ENCODE data around the gene SLC27A4.
"Not testable (repeated sequence)": the region's sequence is repeated elsewhere in the genome, so short reads cannot be mapped to it uniquely, and the experiment has no call there.

Gene SLC27A4

DNA sequence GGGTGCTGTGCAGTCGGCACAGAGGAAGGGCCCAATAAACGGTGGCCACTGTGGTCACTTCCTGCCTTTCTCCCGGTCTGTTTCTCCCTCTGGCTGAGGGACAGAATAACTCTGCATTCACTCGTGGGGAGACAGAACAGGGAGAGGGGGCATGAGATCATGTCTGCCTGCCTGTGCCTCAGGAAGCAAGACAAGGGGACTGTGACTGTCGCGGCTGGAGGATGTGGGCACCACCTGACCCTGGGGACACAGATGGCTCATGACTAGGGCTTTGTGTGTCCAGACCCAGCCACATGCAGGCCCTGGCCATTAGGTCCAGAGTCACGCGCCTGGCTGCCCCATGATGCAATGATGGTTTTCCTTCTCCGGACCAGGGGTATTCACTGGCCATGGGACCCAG is 23.9 kb upstream of the SLC27A4 start:
- Mint-ChIP-seq H3K4me3 (no peak overlapping the region), H3K4me1 (ENCODE audit: low read depth) (no peaks in the 10 kb centered on the region), H3K27ac (no peak overlapping the region), H3K9me3 (no peaks in the 10 kb centered on the region), H3K27me3 (ENCODE audit: low read depth) (no peaks in the 10 kb centered on the region), H3K36me3 (ENCODE audit: low read depth) (peaks cover 10% of the 10 kb centered on the region)
- no peak for DNase-seq (ENCODE audit: low spot score)

DNA sequence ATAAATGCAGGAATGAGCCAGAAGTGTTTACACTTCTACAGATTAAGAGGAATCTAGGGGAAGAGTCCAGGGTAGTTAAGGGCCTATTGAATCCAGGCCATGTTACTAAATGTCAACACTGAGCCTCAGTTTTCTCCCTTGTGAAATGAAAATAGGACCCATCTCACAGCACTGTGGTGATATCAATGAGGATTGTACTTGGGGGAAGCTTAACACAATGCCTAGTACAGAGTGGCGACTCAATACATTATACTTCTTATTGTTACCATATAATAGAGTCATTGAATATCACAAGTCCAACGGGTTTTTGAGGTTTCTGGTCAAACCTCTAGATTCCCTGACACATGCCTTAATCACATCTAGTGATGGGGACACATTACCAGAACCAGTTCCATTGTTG is 22.7 kb upstream of the SLC27A4 start:
- no peaks in the 10 kb centered on the region for H3K9me3 Mint-ChIP-seq
- peaks cover 8% of the 10 kb centered on the region for H3K36me3 Mint-ChIP-seq (ENCODE audit: low read depth)
- no peaks in the 10 kb centered on the region for H3K4me1 Mint-ChIP-seq (ENCODE audit: low read depth)
- no peak overlapping the region for H3K27ac Mint-ChIP-seq
- no peak overlapping the region for H3K4me3 Mint-ChIP-seq
- no peaks in the 10 kb centered on the region for H3K27me3 Mint-ChIP-seq (ENCODE audit: low read depth)
- no peak for DNase-seq (ENCODE audit: low spot score)

DNA sequence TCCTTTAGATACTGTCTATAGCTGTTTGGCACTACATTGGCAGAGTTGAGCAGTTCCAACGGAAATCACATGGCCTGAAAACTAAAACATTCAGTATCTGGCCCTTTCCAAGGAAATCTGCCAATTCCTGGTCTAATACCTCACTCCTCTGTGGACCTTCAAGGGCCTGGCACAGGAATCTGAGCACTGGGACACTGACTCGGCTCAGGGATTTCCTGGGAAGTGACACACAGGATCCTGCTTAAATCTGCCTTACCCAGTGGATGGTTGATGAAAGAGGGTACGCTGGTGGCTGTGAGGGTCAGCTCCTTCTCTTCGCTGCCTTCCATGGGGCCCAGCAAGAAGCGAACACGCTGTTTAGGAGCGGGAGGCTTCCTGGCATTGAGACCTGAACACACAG is 19.0 kb upstream of the SLC27A4 start:
- Mint-ChIP-seq H3K4me3 (peak overlapping the region; percentile 90), H3K27me3 (ENCODE audit: low read depth) (no peaks in the 10 kb centered on the region), H3K4me1 (ENCODE audit: low read depth) (peaks cover 8% of the 10 kb centered on the region), H3K36me3 (ENCODE audit: low read depth) (peaks cover 5% of the 10 kb centered on the region), H3K9me3 (no peaks in the 10 kb centered on the region), H3K27ac (no peak overlapping the region)
- no peak for DNase-seq (ENCODE audit: low spot score)

DNA sequence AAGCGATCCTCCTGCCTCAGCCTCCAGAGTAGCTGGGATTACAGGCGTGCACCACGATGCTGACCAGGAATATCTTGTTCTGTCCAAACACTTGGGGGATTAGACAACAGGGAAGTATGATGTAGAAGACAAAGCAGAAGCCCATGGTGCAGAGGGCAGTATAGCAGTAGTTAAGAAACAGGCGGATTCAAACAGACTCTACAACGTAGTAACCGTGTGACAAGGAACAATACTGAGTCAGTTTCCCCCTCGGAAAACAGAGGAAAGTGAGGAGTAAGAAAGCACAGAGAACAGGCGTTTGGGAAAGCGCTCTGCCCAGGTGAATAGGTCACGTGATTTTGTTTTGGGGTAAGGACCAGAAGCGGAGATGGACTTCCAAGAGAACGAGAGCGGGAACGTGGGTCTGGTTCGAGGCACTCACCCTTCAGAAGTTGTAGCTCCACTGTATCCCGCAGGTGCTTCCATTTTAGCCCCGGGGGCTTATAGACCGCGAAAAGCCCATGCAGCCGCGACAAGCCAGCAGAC is 18.4 kb upstream of the SLC27A4 start:
- H3K9me3 Mint-ChIP-seq = no peaks in the 10 kb centered on the region
- peak overlapping the region; percentile 96 for H3K27ac Mint-ChIP-seq
- H3K4me3 Mint-ChIP-seq = peak overlapping the region; percentile 90
- H3K27me3 Mint-ChIP-seq (ENCODE audit: low read depth) = no peaks in the 10 kb centered on the region
- no peak for DNase-seq (ENCODE audit: low spot score)
- peaks cover 3% of the 10 kb centered on the region for H3K36me3 Mint-ChIP-seq (ENCODE audit: low read depth)
- peaks cover 8% of the 10 kb centered on the region for H3K4me1 Mint-ChIP-seq (ENCODE audit: low read depth)

DNA sequence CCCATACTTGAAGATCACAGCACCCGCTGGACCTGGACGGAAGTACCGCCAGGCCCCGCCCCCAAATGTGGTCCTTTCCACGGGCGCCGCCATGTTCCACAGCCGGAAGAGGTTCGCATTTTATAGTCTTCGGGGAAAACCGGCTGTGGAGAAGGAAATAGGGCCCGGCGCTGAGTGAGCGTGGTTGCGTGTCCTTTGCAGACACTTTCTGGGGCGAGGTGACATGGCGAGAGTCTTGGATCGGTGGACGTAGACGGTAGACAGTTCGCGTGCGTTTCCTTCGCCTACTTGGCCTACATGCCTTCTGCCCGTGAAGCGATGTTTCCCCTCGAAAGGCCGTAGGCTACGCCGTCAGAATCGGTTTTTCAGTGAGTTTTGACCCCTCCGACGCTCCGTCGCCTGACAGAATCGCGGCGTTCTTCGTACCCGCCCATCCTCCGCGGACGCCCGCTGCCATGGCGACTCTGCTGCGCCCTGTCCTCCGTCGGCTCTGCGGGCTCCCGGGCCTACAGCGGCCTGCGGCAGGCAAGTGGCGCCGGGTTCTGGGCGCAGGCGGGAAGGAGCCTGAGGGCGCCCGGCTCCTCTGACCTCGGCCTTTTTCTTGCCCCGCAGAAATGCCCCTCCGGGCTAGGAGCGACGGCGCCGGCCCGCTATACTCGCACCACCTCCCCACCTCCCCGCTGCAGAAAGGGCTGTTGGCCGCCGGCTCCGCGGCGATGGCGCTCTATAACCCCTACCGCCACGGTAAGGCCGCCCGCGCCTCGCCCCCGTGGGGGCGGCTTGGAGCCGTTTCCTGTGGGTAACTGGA is 17.7 kb upstream of the SLC27A4 start, which contains the start of the genes COQ4 and TRUB2:
Gene COQ4 (plus strand): TSS at position 436 of the 808 bp plus-strand sequence. CDS start 20 bp downstream, at position 456.
Gene TRUB2 (minus strand): TSS at position 44 of the 808 bp plus-strand sequence. CDS start 39 bp downstream, at position 5.
- H3K4me3 Mint-ChIP-seq = peak within 1 kb of the TSS; percentile 90
- H3K4me1 Mint-ChIP-seq (ENCODE audit: low read depth) = peaks cover 8% of the 10 kb centered on the region
- peak within 1 kb of the TSS; percentile 96 for H3K27ac Mint-ChIP-seq
- peak; percentile 93 for DNase-seq (ENCODE audit: low spot score)
- H3K9me3 Mint-ChIP-seq = no peaks in the 10 kb centered on the region
- no peaks in the 10 kb centered on the region for H3K27me3 Mint-ChIP-seq (ENCODE audit: low read depth)
- peaks cover 3% of the 10 kb centered on the region for H3K36me3 Mint-ChIP-seq (ENCODE audit: low read depth)

DNA sequence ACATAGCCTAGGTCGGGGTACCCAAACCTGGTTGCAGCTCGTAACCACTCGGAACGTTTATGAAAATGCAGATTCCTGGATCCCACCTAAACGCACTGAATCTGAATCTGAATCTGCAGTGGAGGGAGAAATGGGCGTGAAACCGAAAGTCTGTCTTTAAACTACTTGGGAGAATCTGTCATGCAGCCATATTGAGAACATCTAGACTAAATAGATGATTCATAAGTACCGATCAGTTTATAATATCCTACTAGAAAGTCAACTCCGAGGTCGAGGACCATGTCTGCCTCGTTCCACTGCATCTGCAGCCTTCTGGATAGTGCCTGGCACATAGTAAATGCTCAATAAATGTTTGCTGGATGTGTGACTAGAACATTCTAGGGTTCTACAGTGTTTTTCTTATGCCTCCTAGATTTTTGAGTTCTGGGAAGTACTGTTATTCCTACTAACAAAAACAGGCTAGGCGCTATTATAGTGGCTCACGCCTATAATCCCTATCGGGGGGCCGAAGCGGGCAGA is 17.1 kb upstream of the SLC27A4 start:
- Mint-ChIP-seq H3K4me3 (peak overlapping the region; percentile 90), H3K9me3 (no peaks in the 10 kb centered on the region)

DNA sequence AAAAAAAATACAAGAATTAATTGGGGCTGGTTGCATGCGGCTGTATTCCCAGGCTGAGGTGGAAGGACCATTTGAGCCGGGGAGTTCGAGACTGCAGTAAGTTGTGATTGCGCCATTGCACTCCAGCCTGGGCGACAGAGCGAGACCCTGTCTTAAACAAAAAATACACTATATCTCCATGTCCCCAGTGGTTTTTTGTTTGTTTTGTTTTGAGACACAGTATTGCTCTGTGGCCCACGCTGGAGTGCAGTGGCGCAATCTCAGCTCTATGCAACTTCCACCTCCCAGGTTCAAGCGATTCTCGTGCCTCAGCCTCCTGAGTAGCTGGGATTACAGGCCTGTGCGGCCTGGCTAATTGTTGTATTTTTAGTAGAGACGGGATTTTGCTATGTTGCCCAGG is 16.5 kb upstream of the SLC27A4 start:
- no peak for DNase-seq (ENCODE audit: low spot score)
- Mint-ChIP-seq H3K27me3 (ENCODE audit: low read depth) (no peaks in the 10 kb centered on the region), H3K4me1 (ENCODE audit: low read depth) (peaks cover 8% of the 10 kb centered on the region), H3K4me3 (peak overlapping the region; percentile 90), H3K36me3 (ENCODE audit: low read depth) (peaks cover 8% of the 10 kb centered on the region), H3K27ac (peak overlapping the region; percentile 96), H3K9me3 (no peaks in the 10 kb centered on the region)

More for the DNA sequence above, 17.1 kb upstream of the SLC27A4 start:
- no peaks in the 10 kb centered on the region for H3K27me3 Mint-ChIP-seq (ENCODE audit: low read depth)
- peak overlapping the region; percentile 96 for H3K27ac Mint-ChIP-seq
- H3K36me3 Mint-ChIP-seq (ENCODE audit: low read depth) = peaks cover 6% of the 10 kb centered on the region
- peaks cover 8% of the 10 kb centered on the region for H3K4me1 Mint-ChIP-seq (ENCODE audit: low read depth)
- no peak for DNase-seq (ENCODE audit: low spot score)

DNA sequence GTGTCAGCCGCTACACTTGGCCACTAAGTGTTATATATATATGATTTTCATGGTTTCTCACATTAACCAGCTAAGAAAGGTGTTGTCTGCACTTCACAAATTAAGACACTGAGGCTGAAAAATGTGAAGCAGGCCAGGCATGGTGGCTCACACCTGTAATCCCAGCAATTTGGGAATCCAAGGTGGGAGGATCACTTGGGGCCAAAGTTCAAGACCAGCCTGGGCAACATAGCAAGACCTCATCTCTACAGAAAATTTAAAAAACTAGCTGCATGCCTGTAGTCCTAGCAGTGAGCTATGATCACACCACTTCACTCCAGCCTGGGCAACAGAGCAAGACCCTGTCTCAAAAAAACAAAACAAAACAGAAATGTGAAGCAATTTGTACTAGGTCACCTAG is 15.9 kb upstream of the SLC27A4 start:
- H3K36me3 Mint-ChIP-seq (ENCODE audit: low read depth) = peaks cover 8% of the 10 kb centered on the region
- peaks cover 8% of the 10 kb centered on the region for H3K4me1 Mint-ChIP-seq (ENCODE audit: low read depth)
- H3K27ac Mint-ChIP-seq = no peak overlapping the region
- H3K9me3 Mint-ChIP-seq = no peaks in the 10 kb centered on the region
- H3K27me3 Mint-ChIP-seq (ENCODE audit: low read depth) = no peaks in the 10 kb centered on the region
- peak overlapping the region; percentile 90 for H3K4me3 Mint-ChIP-seq
- DNase-seq (ENCODE audit: low spot score) = no peak

DNA sequence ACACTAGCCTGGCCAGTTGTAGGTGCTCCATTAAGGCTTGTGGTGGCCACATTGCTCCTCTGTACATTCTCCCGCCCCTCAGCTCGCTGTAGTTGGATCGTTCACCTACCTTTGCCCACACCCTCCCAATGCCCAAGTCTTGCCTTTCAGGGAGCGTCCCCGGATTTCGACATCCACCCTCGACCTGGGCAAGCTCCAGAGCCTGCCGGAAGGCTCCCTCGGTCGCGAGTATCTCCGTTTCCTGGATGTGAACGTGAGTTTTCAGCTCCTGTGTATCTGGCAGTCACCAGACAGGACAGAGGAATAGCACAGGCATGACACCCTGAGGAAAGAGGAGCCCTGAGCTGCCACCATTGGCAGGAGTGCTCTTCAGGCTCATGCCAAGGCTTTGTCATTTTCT is 14.7 kb upstream of the SLC27A4 start:
- H3K4me3 Mint-ChIP-seq = no peak overlapping the region
- peaks cover 8% of the 10 kb centered on the region for H3K36me3 Mint-ChIP-seq (ENCODE audit: low read depth)
- H3K27ac Mint-ChIP-seq = no peak overlapping the region
- DNase-seq (ENCODE audit: low spot score) = no peak
- H3K4me1 Mint-ChIP-seq (ENCODE audit: low read depth) = peaks cover 8% of the 10 kb centered on the region
- H3K9me3 Mint-ChIP-seq = no peaks in the 10 kb centered on the region
- H3K27me3 Mint-ChIP-seq (ENCODE audit: low read depth) = no peaks in the 10 kb centered on the region

DNA sequence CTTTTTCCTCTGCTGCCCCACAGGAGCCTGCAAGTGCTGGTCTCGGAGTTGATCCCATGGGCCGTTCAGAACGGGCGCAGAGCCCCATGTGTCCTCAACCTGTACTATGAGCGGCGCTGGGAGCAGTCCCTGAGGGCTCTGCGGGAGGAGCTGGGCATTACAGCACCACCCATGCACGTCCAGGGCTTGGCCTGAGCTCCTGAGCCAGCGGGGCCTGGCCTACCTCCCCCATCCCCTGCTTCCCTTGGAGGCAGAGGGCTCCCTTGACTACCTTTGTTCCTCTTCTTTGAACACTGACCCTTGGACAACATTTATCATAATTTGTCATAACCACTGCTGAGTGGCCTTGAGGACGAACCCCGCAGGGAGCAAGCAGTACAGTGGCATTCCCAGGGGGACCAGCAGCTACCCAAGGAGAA is 6.9 kb upstream of the SLC27A4 start:
- no peaks in the 10 kb centered on the region for H3K27me3 Mint-ChIP-seq (ENCODE audit: low read depth)
- no peak overlapping the region for H3K4me3 Mint-ChIP-seq
- no peak for DNase-seq (ENCODE audit: low spot score)
- peaks cover 2% of the 10 kb centered on the region for H3K36me3 Mint-ChIP-seq (ENCODE audit: low read depth)
- no peaks in the 10 kb centered on the region for H3K4me1 Mint-ChIP-seq (ENCODE audit: low read depth)
- H3K9me3 Mint-ChIP-seq = no peaks in the 10 kb centered on the region
- H3K27ac Mint-ChIP-seq = no peak overlapping the region

DNA sequence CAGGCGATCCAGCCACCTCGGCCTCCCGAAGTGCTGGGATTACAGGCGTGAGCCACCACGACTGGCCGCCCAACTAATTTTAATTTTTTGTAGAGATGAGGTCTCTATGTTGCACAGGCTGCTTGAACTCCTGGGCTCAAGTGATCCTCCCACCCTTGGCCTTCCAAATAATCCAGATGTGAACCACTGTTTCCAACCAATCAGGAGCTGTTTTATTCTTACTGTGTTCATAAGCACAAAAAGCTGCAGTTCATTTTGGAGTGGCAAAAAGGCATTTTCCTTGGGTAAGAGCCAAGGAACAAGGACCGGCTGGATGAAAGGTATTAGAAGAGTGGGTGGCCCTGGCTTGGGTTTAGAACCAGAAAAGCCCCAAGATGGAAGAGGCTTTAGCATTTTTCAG is 5.2 kb upstream of the SLC27A4 start:
- Mint-ChIP-seq H3K27me3 (ENCODE audit: low read depth) (no peaks in the 10 kb centered on the region), H3K27ac (no peak overlapping the region)
- DNase-seq (ENCODE audit: low spot score) = no peak

DNA sequence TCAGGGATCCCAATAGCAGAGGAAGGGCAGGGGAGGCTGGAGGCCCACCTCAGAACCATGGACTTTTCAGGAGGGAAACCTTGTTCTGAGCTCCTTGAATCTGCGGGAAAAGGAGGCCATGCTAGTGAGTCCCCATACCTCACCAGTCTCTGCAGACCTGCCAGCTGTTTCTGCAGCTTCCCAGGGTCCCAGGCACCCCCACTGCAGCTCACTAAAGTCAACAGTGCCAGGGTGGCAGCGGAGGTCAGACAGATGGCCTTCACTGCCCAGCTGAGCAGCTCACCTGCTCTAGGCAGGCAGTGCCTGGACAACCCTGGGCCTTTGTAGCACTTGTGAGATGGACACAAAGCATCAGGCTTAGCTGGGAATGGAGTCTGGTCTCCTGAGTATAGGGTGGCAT is 4.4 kb upstream of the SLC27A4 start:
- no peak for DNase-seq (ENCODE audit: low spot score)
- peaks cover 4% of the 10 kb centered on the region for H3K4me1 Mint-ChIP-seq (ENCODE audit: low read depth)
- H3K36me3 Mint-ChIP-seq (ENCODE audit: low read depth) = no peaks in the 10 kb centered on the region
- H3K27me3 Mint-ChIP-seq (ENCODE audit: low read depth) = no peaks in the 10 kb centered on the region
- no peak overlapping the region for H3K4me3 Mint-ChIP-seq
- no peaks in the 10 kb centered on the region for H3K9me3 Mint-ChIP-seq
- H3K27ac Mint-ChIP-seq = no peak overlapping the region

More for the DNA sequence above, 5.2 kb upstream of the SLC27A4 start:
- no peaks in the 10 kb centered on the region for H3K36me3 Mint-ChIP-seq (ENCODE audit: low read depth)
- H3K9me3 Mint-ChIP-seq = no peaks in the 10 kb centered on the region
- no peak overlapping the region for H3K4me3 Mint-ChIP-seq
- peaks cover 4% of the 10 kb centered on the region for H3K4me1 Mint-ChIP-seq (ENCODE audit: low read depth)

DNA sequence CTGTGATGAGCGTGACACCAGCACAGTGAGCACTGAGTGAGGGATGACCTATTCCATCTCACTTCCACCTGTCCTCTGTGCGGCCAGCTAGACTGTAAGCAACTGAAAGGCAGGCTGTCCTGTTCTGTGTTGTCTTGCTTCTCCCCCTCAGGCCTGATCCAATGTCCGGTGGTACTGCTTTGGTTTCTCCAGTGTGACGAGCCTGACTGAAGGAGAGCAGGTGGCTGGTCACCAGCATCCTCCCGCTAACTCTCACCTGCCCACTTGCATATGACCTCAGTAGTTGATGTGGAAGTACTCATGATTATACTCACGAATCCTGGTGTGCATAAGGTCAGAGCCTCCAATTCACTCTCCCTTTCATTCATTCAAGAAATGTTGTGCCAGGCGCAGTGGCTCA is 2.4 kb upstream of the SLC27A4 start:
- H3K36me3 Mint-ChIP-seq (ENCODE audit: low read depth) = no peaks in the 10 kb centered on the region
- no peak overlapping the region for H3K27ac Mint-ChIP-seq
- no peak for DNase-seq (ENCODE audit: low spot score)
- no peaks in the 10 kb centered on the region for H3K9me3 Mint-ChIP-seq
- H3K4me1 Mint-ChIP-seq (ENCODE audit: low read depth) = peaks cover 8% of the 10 kb centered on the region
- no peak overlapping the region for H3K4me3 Mint-ChIP-seq
- no peaks in the 10 kb centered on the region for H3K27me3 Mint-ChIP-seq (ENCODE audit: low read depth)

DNA sequence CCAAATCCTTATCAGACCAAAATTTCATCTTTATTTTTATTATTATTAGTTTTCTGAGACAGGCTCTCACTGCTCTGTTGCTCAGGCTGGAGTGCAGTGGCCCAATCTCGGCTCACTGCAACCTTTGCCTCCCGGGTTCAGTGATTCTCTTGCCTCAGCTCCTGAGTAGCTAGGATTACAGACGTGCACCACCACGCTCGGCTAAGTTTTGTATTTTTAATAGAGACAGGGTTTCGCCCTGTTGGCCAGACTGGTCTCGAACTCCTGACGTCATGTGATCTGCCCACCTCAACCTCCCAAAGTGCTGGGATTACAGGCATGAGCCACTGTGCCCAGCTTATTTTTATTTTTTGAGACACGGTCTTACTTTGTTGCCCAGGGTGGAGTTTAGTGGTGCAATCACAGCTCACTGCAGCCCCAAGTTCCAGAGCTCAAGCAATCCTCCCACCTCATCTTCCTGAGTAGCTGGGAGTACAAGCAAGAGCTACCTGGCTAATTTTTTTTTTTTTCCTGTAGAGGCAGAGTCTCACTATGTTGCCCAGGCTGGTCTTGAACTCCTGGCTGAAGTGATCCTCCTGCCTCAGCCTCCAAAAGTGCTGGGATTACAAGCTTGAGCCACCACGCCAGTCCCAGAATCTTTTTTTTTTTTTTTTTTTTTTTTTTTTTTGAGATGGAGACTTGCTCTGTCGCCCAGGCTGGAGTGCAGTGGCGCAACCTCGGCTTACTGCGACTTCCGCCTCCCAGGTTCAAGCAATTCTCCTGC is 1.3 kb upstream of the SLC27A4 start:
- Mint-ChIP-seq H3K27ac (peak overlapping the region; percentile 20), H3K4me3 (peak overlapping the region; percentile 86)
- DNase-seq (ENCODE audit: low spot score); H3K4me1 Mint-ChIP-seq (ENCODE audit: low read depth); H3K9me3 Mint-ChIP-seq; H3K27me3 Mint-ChIP-seq (ENCODE audit: low read depth); H3K36me3 Mint-ChIP-seq (ENCODE audit: low read depth): not testable (repeated sequence)

All from T-helper 2 cell treated with Interferon-gamma antibody and Interleukin-4, amounts not matched to agents 5 μg/mL and 100 μg/mL, for 36 hours (primary cell).